HG03342 (cell line): Measurements from ENCODE around the gene SCUBE2.

Experiments
- ATAC-seq: cut with Tn5 transposase; IDR thresholded peaks from one replicate; pipeline ENCODE4 v1.9.1; 2021; ENCODE audit warnings: mild to moderate bottlenecking, moderate library complexity; ENCODE audit not compliant: unreplicated experiment

SCUBE2 gene

DNA sequence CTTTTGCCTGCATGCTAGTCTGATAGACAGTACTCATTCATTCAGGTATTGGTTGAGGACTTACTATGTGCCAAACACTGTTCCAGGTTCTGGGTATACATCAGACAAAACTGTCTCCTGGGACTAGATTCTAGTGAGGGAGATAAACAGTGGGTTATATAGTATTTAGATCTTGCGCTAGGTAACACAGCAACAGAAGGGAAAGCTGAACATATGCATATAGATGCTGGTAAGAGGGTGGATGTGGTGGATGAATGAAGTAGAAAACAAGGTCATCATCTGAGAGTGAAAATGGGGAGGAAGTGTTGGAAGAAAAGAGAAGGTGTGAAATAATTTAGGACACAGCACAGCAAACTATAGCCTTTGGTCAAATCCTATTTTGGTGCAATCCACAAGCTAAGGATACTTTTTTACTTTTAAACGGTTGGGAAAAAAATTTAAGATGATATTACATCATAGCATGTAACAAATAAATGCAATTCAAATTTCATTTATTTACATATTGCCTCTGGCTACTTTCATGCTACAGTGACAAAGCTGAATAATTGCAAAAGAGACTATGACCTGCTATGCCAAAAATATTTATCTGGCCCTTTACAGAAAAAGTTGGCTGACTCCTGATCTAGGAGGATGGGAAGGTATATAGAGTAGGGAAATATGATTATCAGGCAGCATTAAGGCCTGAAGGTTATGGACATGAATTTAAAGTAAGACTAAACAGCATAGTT lies 120.0 kb downstream of the SCUBE2 start:
- no peak for ATAC-seq
